ENCODE data around the gene SEMA4D. TPM values are rescaled to one million over a fixed set of nuclear protein-coding genes. Genes with fewer than 3 reads are reported as not detected.
A peak's percentile ranks its signal among the peaks of the same experiment; 100 is the strongest.

SEMA4D gene
- total and polyA plus RNA-seq, 8 donors, result 20.0 to 71.9 (median 25.6) TPM

DNA sequence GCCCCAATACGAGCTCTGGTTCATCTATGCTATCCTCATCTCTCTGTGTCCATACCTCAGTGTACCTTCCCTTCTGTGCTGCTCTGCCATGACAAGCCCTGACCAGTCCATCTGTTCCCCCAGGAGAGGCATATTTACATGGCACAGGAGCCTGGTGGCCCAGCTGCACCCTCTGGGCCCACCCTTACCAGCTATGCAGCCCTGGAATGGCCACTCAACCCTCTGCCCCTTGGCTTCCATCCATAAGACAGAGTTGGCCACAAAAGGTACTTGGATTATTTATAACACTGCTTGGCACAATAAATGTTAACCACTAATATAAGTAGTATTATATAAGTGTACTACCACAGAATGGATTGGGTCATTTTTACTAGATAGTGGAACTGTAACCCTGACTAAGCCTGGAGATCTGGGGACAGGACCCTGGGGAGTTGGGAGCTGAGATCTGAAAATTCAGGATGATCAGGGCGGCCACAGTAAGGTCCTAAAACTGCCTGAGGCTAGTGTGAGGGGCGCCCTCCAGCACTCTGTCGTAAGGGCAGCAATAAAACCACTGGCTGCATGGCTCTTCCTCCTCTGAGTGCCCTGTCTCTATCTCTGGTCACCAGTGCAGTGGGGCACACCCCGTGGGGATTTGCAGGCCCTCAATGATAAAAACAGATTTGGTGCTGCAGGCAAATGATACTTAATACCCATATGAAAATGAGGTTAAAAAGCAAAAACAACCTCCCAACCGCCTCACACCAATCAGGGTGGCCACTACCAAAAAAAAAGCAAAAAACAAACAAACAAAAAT, 65.8 kb downstream of the SEMA4D start:
- DNase-seq (peak in 1 of 4 donors; percentile 61), ATAC-seq (peak; percentile 75)
- H3K9me3 ChIP-seq, result no peaks in the 10 kb centered on the region
- H3K4me3 ChIP-seq, result no peak overlapping the region
- no peaks in the 10 kb centered on the region for H3K36me3 ChIP-seq
- intact Hi-C loops (cut with DNase I), result no loop called here
- no peaks in the 10 kb centered on the region for H3K27me3 ChIP-seq
- peak overlapping the region in 1 of 2 donors; percentile 18 for H3K27ac ChIP-seq
- peaks cover 4 to 60% of the 10 kb centered on the region in 2 donors for H3K4me1 ChIP-seq
- TF ChIP-seq, protein P1, sequence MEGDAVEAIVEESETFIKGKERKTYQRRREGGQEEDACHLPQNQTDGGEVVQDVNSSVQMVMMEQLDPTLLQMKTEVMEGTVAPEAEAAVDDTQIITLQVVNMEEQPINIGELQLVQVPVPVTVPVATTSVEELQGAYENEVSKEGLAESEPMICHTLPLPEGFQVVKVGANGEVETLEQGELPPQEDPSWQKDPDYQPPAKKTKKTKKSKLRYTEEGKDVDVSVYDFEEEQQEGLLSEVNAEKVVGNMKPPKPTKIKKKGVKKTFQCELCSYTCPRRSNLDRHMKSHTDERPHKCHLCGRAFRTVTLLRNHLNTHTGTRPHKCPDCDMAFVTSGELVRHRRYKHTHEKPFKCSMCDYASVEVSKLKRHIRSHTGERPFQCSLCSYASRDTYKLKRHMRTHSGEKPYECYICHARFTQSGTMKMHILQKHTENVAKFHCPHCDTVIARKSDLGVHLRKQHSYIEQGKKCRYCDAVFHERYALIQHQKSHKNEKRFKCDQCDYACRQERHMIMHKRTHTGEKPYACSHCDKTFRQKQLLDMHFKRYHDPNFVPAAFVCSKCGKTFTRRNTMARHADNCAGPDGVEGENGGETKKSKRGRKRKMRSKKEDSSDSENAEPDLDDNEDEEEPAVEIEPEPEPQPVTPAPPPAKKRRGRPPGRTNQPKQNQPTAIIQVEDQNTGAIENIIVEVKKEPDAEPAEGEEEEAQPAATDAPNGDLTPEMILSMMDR (IDR thresholded peaks at IDR 0.05), result no peak

DNA sequence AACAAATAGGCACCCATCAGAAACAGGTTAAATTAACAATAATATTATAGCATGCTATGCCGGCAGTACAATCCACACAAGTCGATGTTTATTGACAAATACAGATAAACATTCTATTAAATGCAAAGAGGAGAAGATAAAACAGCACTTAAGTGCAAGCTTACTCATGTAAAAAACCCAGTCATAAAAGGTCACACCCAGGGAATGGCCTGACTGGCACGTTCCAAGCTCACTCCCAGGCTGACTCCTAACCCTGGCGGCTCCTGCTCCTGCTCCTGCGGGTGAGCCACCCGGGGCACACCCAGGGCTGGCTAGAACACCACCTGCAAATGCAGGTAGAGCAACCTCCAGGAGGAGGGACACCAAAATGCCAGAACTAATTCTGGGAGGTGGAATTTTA, 66.9 kb downstream of the SEMA4D start:
- TF ChIP-seq, protein P1 (IDR thresholded peaks at IDR 0.05), result no peak
- DNase-seq, result no peak
- Histone ChIP-seq H3K4me3 (no peak overlapping the region), H3K36me3 (no peaks in the 10 kb centered on the region), H3K27ac (no peak overlapping the region), H3K4me1 (peaks cover 4 to 60% of the 10 kb centered on the region in 2 donors), H3K27me3 (no peaks in the 10 kb centered on the region), H3K9me3 (no peaks in the 10 kb centered on the region)
- intact Hi-C loops (cut with DNase I), result no loop called here
- peak; percentile 53 for ATAC-seq

DNA sequence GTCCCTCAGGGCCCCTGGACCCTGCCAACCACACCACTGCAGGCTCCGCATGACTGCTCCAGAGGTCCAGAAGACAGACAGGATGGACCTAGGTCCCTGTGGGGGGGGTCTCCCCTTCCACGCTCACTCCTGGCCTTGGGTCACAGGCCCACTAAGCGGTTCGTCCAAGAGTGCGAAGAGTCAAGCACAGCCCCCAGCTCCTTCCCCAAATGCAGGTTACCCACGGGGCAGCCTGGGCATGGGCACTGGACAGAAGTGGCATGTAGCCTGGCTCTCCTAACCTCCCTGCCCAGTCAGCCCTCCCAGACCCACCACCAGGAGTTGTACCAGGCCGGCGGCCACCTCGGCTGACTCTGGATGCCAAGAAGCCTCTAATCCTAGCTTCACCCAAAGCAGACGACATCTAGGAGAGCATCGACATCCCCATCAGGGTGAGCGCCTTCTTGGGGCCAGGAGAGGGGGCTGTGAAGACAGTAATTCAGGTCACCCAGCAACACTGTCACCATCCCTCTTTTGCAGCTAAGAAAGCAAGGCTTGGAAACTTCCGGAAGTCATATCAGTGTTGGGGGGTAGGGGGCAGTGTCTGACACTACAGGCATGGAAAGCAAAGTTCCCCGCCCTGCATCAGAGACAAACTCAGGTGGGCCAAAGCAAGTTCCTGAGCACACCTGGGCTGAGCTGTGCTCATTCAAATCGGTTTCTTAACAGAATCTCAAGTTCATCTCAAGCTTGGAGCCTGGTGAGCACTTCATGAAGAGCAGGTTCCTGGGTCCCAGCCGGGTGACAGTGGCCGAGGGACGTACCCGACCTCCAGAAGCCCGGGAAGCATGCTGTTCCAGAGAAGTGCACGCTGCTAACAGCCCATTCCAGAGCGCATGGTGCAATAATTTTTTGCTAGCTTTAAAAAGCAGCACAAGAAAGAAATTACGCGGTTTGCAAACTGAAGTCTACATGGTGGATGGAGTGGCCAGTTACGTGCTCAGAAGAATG, 68.7 kb downstream of the SEMA4D start:
- no peaks in the 10 kb centered on the region for H3K9me3 ChIP-seq
- no peak overlapping the region for H3K27ac ChIP-seq
- TF ChIP-seq, protein P1 (IDR thresholded peaks at IDR 0.05), result no peak
- peaks cover 0 to 59% of the 10 kb centered on the region in 2 donors for H3K4me1 ChIP-seq
- no peak overlapping the region for H3K4me3 ChIP-seq
- intact Hi-C loops (cut with DNase I), result no loop called here
- DNase-seq, result no peak
- H3K27me3 ChIP-seq, result no peaks in the 10 kb centered on the region
- ATAC-seq, result no peak
- no peaks in the 10 kb centered on the region for H3K36me3 ChIP-seq

- no peak for ATAC-seq
- intact Hi-C loops (cut with DNase I), result no loop called here
- no peaks in the 10 kb centered on the region for H3K36me3 ChIP-seq
- DNase-seq, result no peak
- TF ChIP-seq, protein P1 (IDR thresholded peaks at IDR 0.05), result no peak
- no peaks in the 10 kb centered on the region for H3K9me3 ChIP-seq
- H3K27ac ChIP-seq, result no peak overlapping the region
- peaks cover 0 to 61% of the 10 kb centered on the region in 2 donors for H3K4me1 ChIP-seq
- no peaks in the 10 kb centered on the region for H3K27me3 ChIP-seq
- no peak overlapping the region for H3K4me3 ChIP-seq
These were observed 69.6 kb downstream of the SEMA4D start for GRCh38 chr9:89428222-89428761.
